ENCODE data around the gene CCND2. TPM values are rescaled to one million over a fixed set of nuclear protein-coding genes. Genes with fewer than 3 reads are reported as not detected.

Gene CCND2
- total RNA-seq, 1 experiment from 2014 or later = not detected

DNA sequence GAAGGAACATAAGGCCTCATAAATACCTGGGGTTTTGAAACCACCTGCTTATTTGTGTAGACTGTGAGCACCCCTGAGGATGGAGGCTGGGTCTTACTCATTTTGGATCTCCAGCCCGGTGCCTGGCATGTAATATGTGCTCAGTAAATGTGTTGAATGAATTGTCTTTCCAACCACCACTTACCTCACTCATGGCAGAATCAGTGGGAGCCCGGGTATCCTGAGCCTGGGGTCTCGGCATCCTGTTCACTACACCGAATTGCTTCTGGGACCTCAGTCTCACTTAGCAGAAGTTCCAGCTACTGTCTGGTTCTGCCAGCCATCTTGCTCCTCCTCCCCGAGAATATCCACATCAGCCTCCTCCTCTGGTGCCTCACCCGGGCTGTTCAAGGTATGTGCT lies 43.0 kb upstream of the CCND2 start:
- ChIA-PET CTCF (no interaction called here), POLR2A (ENCODE audit: unreplicated experiment) (no interaction called here)
- Histone ChIP-seq H3K4me3 (ENCODE audit: low read length) (no peak overlapping the region), H3K9ac (ENCODE audit: low read length) (no peak overlapping the region), H3K27ac (ENCODE audit: low read length) (no peak overlapping the region), H3K4me2 (ENCODE audit: low read length) (no peak overlapping the region), H3F3A (ENCODE audit: low read length, unreplicated experiment) (no peaks in the 10 kb centered on the region), H4K20me1 (ENCODE audit: low read length) (no peaks in the 10 kb centered on the region), H3K27me3 (ENCODE audit: low read length) (peaks cover 57% of the 10 kb centered on the region), H3K4me1 (ENCODE audit: insufficient read depth, low read length) (no peaks in the 10 kb centered on the region), H2AFZ (ENCODE audit: low read length) (no peak overlapping the region), H3K9me2 (replicated peaks; ENCODE audit: low read length) (no peaks in the 10 kb centered on the region), H3K9me3 (ENCODE audit: low read length) (no peaks in the 10 kb centered on the region), H3K36me3 (ENCODE audit: low read depth, low read length) (no peaks in the 10 kb centered on the region), H3K79me2 (ENCODE audit: low read length) (no peaks in the 10 kb centered on the region)
- no peak for ATAC-seq
- no peak for DNase-seq
- intact Hi-C loops (cut with micrococcal nuclease) = no loop called here
- BruUV-seq (replicated peaks) = no TSS peak
- TF ChIP-seq EZH2 (IDR thresholded peaks at IDR 0.05; ENCODE audit: low read length, unreplicated experiment) (no peak), EZH2phosphoT487 (IDR thresholded peaks at IDR 0.05; ENCODE audit: borderline replicate concordance, low read length) (no peak)
- TF ChIP-seq, protein P1, sequence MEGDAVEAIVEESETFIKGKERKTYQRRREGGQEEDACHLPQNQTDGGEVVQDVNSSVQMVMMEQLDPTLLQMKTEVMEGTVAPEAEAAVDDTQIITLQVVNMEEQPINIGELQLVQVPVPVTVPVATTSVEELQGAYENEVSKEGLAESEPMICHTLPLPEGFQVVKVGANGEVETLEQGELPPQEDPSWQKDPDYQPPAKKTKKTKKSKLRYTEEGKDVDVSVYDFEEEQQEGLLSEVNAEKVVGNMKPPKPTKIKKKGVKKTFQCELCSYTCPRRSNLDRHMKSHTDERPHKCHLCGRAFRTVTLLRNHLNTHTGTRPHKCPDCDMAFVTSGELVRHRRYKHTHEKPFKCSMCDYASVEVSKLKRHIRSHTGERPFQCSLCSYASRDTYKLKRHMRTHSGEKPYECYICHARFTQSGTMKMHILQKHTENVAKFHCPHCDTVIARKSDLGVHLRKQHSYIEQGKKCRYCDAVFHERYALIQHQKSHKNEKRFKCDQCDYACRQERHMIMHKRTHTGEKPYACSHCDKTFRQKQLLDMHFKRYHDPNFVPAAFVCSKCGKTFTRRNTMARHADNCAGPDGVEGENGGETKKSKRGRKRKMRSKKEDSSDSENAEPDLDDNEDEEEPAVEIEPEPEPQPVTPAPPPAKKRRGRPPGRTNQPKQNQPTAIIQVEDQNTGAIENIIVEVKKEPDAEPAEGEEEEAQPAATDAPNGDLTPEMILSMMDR (conservative IDR thresholded peaks at IDR 0.05; ENCODE audit: low read depth, low read length) = no peak

DNA sequence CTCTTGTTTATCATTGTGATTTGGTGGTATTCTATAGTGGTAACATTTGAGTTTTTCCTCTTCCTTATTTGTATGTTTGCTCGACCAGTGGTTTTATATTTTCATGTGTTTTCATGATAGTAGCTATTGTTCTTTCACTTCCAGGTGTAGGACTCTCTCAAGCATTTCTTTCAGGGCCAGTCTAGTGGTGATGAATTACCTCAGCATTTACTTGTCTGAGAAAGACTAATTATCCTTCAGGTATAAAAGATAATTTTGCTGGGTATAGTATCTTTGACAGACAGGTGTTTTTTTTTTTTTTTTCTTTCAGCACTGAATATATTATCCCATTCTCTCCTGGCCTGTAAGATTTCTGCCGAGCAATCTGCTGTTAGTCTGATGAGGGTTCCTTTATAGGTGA lies 35.0 kb upstream of the CCND2 start:
- TF ChIP-seq EZH2phosphoT487 (IDR thresholded peaks at IDR 0.05; ENCODE audit: borderline replicate concordance, low read length) = no peak
- TF ChIP-seq EZH2 (IDR thresholded peaks at IDR 0.05; ENCODE audit: low read length, unreplicated experiment) = no peak
- TF ChIP-seq, protein P1 (conservative IDR thresholded peaks at IDR 0.05; ENCODE audit: low read depth, low read length) = no peak
- Histone ChIP-seq H4K20me1 (ENCODE audit: low read length) (no peaks in the 10 kb centered on the region), H3K9ac (ENCODE audit: low read length) (no peak overlapping the region), H3K4me3 (ENCODE audit: low read length) (no peak overlapping the region), H3K36me3 (ENCODE audit: low read depth, low read length) (no peaks in the 10 kb centered on the region), H3K9me2 (replicated peaks; ENCODE audit: low read length) (no peaks in the 10 kb centered on the region), H3K27me3 (ENCODE audit: low read length) (peaks cover 14% of the 10 kb centered on the region), H3K4me1 (ENCODE audit: insufficient read depth, low read length) (no peaks in the 10 kb centered on the region), H3K4me2 (ENCODE audit: low read length) (no peak overlapping the region), H3K27ac (ENCODE audit: low read length) (no peak overlapping the region), H3K9me3 (ENCODE audit: low read length) (no peaks in the 10 kb centered on the region), H3F3A (ENCODE audit: low read length, unreplicated experiment) (no peaks in the 10 kb centered on the region), H2AFZ (ENCODE audit: low read length) (no peak overlapping the region), H3K79me2 (ENCODE audit: low read length) (no peaks in the 10 kb centered on the region)
- POLR2A ChIA-PET (ENCODE audit: unreplicated experiment) = no interaction called here
- DNase-seq = no peak
- no peak for ATAC-seq
- CTCF ChIA-PET = no interaction called here
- intact Hi-C loops (cut with micrococcal nuclease) = no loop called here
- BruUV-seq (replicated peaks) = no TSS peak

DNA sequence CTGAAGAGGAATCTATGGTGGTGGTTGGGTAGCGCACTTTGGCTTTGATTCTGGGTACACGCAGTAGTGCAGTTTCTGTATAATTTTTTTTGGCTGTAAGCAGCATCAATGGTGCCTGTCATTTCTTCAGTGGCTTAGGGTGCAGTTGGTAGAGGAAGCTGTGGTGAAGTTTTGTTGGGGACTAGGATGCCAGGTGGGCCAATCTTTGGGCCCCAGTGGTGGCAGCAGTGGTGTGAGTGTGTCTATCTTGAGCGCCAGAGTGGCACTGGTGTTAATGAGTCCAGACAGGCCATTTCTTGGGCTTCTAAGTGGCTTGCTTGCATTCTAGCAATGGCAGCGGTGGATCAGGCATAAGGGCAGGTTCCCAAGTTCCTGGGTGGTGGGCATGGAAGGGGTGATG lies 33.8 kb upstream of the CCND2 start:
- TF ChIP-seq EZH2phosphoT487 (IDR thresholded peaks at IDR 0.05; ENCODE audit: borderline replicate concordance, low read length) = no peak
- no peak for TF ChIP-seq EZH2 (IDR thresholded peaks at IDR 0.05; ENCODE audit: low read length, unreplicated experiment)
- TF ChIP-seq, protein P1 (conservative IDR thresholded peaks at IDR 0.05; ENCODE audit: low read depth, low read length) = no peak
- no peak for DNase-seq

More for the DNA sequence above, 33.8 kb upstream of the CCND2 start:
- ChIA-PET CTCF (no interaction called here), POLR2A (ENCODE audit: unreplicated experiment) (no interaction called here)
- Histone ChIP-seq H3K27ac (ENCODE audit: low read length) (no peak overlapping the region), H3K4me3 (ENCODE audit: low read length) (no peak overlapping the region), H3K9me3 (ENCODE audit: low read length) (no peaks in the 10 kb centered on the region), H3K4me1 (ENCODE audit: insufficient read depth, low read length) (no peaks in the 10 kb centered on the region), H3K4me2 (ENCODE audit: low read length) (no peak overlapping the region), H3K9ac (ENCODE audit: low read length) (no peak overlapping the region), H4K20me1 (ENCODE audit: low read length) (no peaks in the 10 kb centered on the region), H3F3A (ENCODE audit: low read length, unreplicated experiment) (no peaks in the 10 kb centered on the region), H3K27me3 (ENCODE audit: low read length) (0 out of 2 replicates have a peak, but pooled peaks cover 5% of the 10 kb centered on the region), H3K36me3 (ENCODE audit: low read depth, low read length) (no peaks in the 10 kb centered on the region), H2AFZ (ENCODE audit: low read length) (no peak overlapping the region), H3K79me2 (ENCODE audit: low read length) (no peaks in the 10 kb centered on the region), H3K9me2 (replicated peaks; ENCODE audit: low read length) (no peaks in the 10 kb centered on the region)
- no TSS peak for BruUV-seq (replicated peaks)
- no peak for ATAC-seq
- intact Hi-C loops (cut with micrococcal nuclease) = no loop called here
